Suprapubic skin (tissue), 4 donors: ENCODE measurements around the gene LHX2. TPM values are rescaled to one million over a fixed set of nuclear protein-coding genes. Genes with fewer than 3 reads are reported as not detected.
"Not testable (repeated sequence)": the region's sequence is repeated elsewhere in the genome, so short reads cannot be mapped to it uniquely, and the experiment has no call there.

Experiments used
- DNase-seq, 2 donors: peaks; one replicate each; pipeline ENCODE4 v3.0.0-alpha.2; 2019; ENCODE audit warnings: low spot score in 2 of 2
- H3K27ac ChIP-seq: fragments of 200-600 bp; sonication (generic); one replicate; pipeline ENCODE4 v1.5.1; 2019
- H3K27me3 ChIP-seq: fragments of 200-600 bp; sonication (generic); one replicate; pipeline ENCODE4 v1.5.1; 2019
- H3K36me3 ChIP-seq: fragments of 200-600 bp; sonication (generic); one replicate; pipeline ENCODE4 v1.5.1; 2019
- H3K4me1 ChIP-seq: fragments of 200-600 bp; sonication (generic); one replicate; pipeline ENCODE4 v1.5.1; 2019
- H3K4me3 ChIP-seq: fragments of 200-600 bp; sonication (generic); one replicate; pipeline ENCODE4 v1.5.1; 2019; ENCODE audit warnings: mild to moderate bottlenecking
- H3K9me3 ChIP-seq: fragments of 200-600 bp; sonication (generic); one replicate; pipeline ENCODE4 v1.5.1; 2019
- CTCF ChIP-seq, 2 donors: fragments of 200-600 bp in 1 of 2; fragments of 450-650 bp in 1 of 2; sonication (generic) in 1 of 2; IDR thresholded peaks; one replicate each; pipeline ENCODE4 v1.5.1; 2016 to 2019; ENCODE audit warnings: antibody characterized with exemption in 2 of 2, mild to moderate bottlenecking in 1 of 2, moderate library complexity in 1 of 2
- EP300 ChIP-seq: sonication (generic); formaldehyde crosslinking; IDR thresholded peaks from one replicate; pipeline ENCODE4 v1.6.1; 2017; ENCODE audit warnings: antibody characterized with exemption
- POLR2A ChIP-seq, 2 donors: fragments of 450-650 bp; IDR thresholded peaks; one replicate each; pipeline ENCODE4 v1.6.1; 2017; ENCODE audit warnings: antibody characterized with exemption in 2 of 2, mild to moderate bottlenecking in 2 of 2, moderate library complexity in 2 of 2
- POLR2AphosphoS5 ChIP-seq, 3 donors: sonication (generic); formaldehyde crosslinking; IDR thresholded peaks; one replicate each; pipeline ENCODE4 v1.6.1; 2017; ENCODE audit warnings: antibody characterized with exemption in 3 of 3
- WGBS: methylation state at CpG from one replicate; pipeline ENCODE4 v1.1.5; 2018; 5-methylcytosine and 5-hydroxymethylcytosine counted together
- total RNA-seq, 4 donors: library from RNA; depleted of rRNA; stranded (reverse); fragments of >200 nt; gene quantifications; one replicate each; pipeline ENCODE4 v1.1.0, GENCODE V29; 2016

The LHX2 gene
- total RNA-seq, 4 donors from 2014 or later = 1.7 to 20.6 (median 11.6) TPM

GRCh38 chr9:123983047-123983446, 28.5 kb upstream of the LHX2 start:
- Histone ChIP-seq H3K9me3 (no peaks in the 10 kb centered on the region), H3K4me1 (no peaks in the 10 kb centered on the region), H3K4me3 (no peak overlapping the region), H3K27ac (no peak overlapping the region), H3K27me3 (peaks cover 50% of the 10 kb centered on the region), H3K36me3 (no peaks in the 10 kb centered on the region)
- 88% methylated on average over 3 of the region's 3 CpGs for WGBS
- no peak for TF ChIP-seq CTCF (IDR thresholded peaks at IDR 0.05)
- no peak for TF ChIP-seq EP300
- no peak for TF ChIP-seq POLR2A (IDR thresholded peaks at IDR 0.05)
- TF ChIP-seq POLR2AphosphoS5 (IDR thresholded peaks at IDR 0.05) = no peak
- no peak for DNase-seq

DNA sequence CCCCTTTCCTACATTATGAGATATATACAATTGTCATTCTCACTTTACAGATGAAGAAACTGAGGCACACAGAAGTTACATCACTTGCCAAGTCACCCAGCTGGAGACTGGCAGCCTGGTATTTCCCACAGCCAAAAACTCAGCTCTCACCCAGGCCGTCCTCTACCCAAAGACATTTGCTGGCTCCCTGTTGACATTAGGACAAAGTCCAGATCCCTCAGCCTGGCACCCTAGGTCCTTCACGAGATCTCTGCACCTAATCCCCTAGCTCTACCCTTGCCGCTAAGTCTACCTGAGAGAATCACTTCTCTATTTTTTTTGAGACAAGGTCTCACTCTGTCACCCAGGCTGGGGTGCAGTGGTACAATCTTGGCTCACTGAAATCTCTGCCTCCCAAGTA, 26.8 kb upstream of the LHX2 start:
- 94% methylated on average over 3 of the region's 3 CpGs for WGBS
- no peaks in the 10 kb centered on the region for H3K36me3 ChIP-seq
- TF ChIP-seq POLR2A (IDR thresholded peaks at IDR 0.05) (no peak), EP300 (no peak), CTCF (IDR thresholded peaks at IDR 0.05) (no peak), POLR2AphosphoS5 (IDR thresholded peaks at IDR 0.05) (no peak)

DNA sequence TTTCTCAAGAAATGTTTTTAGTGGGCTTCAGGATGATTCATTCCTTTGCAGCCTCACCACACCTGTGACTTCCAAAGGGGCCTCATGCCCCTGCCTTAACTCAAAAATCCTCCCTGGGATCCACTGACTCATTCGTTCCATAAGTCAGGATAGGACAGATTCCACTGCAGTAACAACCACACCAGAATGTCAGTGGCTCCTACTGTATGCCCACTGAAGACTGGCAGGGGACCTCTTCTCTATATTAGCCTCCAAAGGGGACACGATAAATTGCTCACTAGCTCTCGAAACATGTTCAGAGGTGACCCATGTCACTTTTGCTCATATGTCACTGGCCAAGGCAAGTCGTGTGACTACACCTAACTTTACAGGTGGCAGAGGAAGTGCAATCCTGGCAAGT, 25.7 kb upstream of the LHX2 start:
- 91% methylated on average over 4 of the region's 4 CpGs for whole genome bisulfite sequencing

More for the DNA sequence above, 26.8 kb upstream of the LHX2 start:
- H3K4me3 ChIP-seq = no peak overlapping the region
- peaks cover 46% of the 10 kb centered on the region for H3K27me3 ChIP-seq
- no peaks in the 10 kb centered on the region for H3K9me3 ChIP-seq
- no peak for DNase-seq
- H3K27ac ChIP-seq = no peak overlapping the region
- peaks cover 7% of the 10 kb centered on the region for H3K4me1 ChIP-seq

GRCh38 chr9:123990427-123990826, 21.1 kb upstream of the LHX2 start:
- no peak overlapping the region for H3K27ac ChIP-seq
- H3K4me3 ChIP-seq = no peak overlapping the region
- no peak for TF ChIP-seq POLR2AphosphoS5 (IDR thresholded peaks at IDR 0.05)
- TF ChIP-seq CTCF (IDR thresholded peaks at IDR 0.05) = no peak
- TF ChIP-seq EP300 = no peak
- TF ChIP-seq POLR2A (IDR thresholded peaks at IDR 0.05) = no peak
- peaks cover 7% of the 10 kb centered on the region for H3K4me1 ChIP-seq
- no peaks in the 10 kb centered on the region for H3K36me3 ChIP-seq
- WGBS = 68% methylated on average over 5 of the region's 5 CpGs
- peaks cover 39% of the 10 kb centered on the region for H3K27me3 ChIP-seq
- no peaks in the 10 kb centered on the region for H3K9me3 ChIP-seq
- DNase-seq = no peak

More for the DNA sequence above, 25.7 kb upstream of the LHX2 start:
- TF ChIP-seq POLR2A (IDR thresholded peaks at IDR 0.05) (no peak), CTCF (IDR thresholded peaks at IDR 0.05) (no peak), POLR2AphosphoS5 (IDR thresholded peaks at IDR 0.05) (no peak), EP300 (no peak)
- Histone ChIP-seq H3K27ac (no peak overlapping the region), H3K27me3 (peaks cover 36% of the 10 kb centered on the region), H3K36me3 (no peaks in the 10 kb centered on the region), H3K9me3 (no peaks in the 10 kb centered on the region), H3K4me3 (no peak overlapping the region), H3K4me1 (peaks cover 7% of the 10 kb centered on the region)
- no peak for DNase-seq

- not testable (repeated sequence) for DNase-seq, H3K9me3 ChIP-seq, H3K36me3 ChIP-seq, H3K4me3 ChIP-seq, H3K27ac ChIP-seq
- WGBS = 72% methylated on average over 9 of the region's 16 CpGs
- peaks cover 45% of the 10 kb centered on the region for H3K27me3 ChIP-seq
- peaks cover 20% of the 10 kb centered on the region for H3K4me1 ChIP-seq
Observed at GRCh38 chr9:123992679-123993078, 18.9 kb upstream of the LHX2 start.
